ENCODE measurements around the gene TBL1Y. TPM values are rescaled to one million over a fixed set of nuclear protein-coding genes. Genes with fewer than 3 reads are reported as not detected.

The TBL1Y gene
- total RNA-seq, 1 experiment from 2014 or later = not detected

- no TSS peak for BruUV-seq (replicated peaks)
- no peak overlapping the region for H3K27ac ChIP-seq (ENCODE audit: low read depth, low read length, poor library complexity, severe bottlenecking)
Observed at GRCh38 chrY:6999905-7000304, 89.4 kb downstream of the TBL1Y start.

GRCh38 chrY:7002581-7002980, 92.1 kb downstream of the TBL1Y start:
- ChIA-PET POLR2A (ENCODE audit: low non-redundant PET) (no interaction called here), CTCF (no interaction called here)
- no peaks in the 10 kb centered on the region for H3K9me3 ChIP-seq (ENCODE audit: low read depth, low read length, poor library complexity, severe bottlenecking)
- H3K4me1 ChIP-seq (ENCODE audit: insufficient read depth, low read length, poor library complexity, severe bottlenecking) = no peaks in the 10 kb centered on the region
- no peak overlapping the region for H3K4me3 ChIP-seq (ENCODE audit: low read depth, low read length, poor library complexity, severe bottlenecking)
- BruUV-seq (replicated peaks) = no TSS peak
- no peak for DNase-seq (ENCODE audit: low spot score)
- intact Hi-C loops (cut with micrococcal nuclease; ENCODE audit: unreplicated experiment) = no loop called here
- no peaks in the 10 kb centered on the region for H3K27me3 ChIP-seq (replicated peaks; ENCODE audit: insufficient read depth, low read depth, low read length, poor library complexity)
- no peak overlapping the region for H3K27ac ChIP-seq (ENCODE audit: low read depth, low read length, poor library complexity, severe bottlenecking)
- H3K36me3 ChIP-seq (ENCODE audit: insufficient read depth, low read length, poor library complexity, severe bottlenecking) = no peaks in the 10 kb centered on the region
- TF ChIP-seq EZH2 (IDR thresholded peaks at IDR 0.05; ENCODE audit: borderline replicate concordance, low read depth, low read length, poor library complexity, severe bottlenecking) = no peak
- TF ChIP-seq CTCF (conservative IDR thresholded peaks at IDR 0.05; ENCODE audit: low read depth, low read length) = no peak

More at GRCh38 chrY:6999905-7000304, 89.4 kb downstream of the TBL1Y start:
- Histone ChIP-seq H3K4me3 (ENCODE audit: low read depth, low read length, poor library complexity, severe bottlenecking) (no peak overlapping the region), H3K36me3 (ENCODE audit: insufficient read depth, low read length, poor library complexity, severe bottlenecking) (no peaks in the 10 kb centered on the region), H3K4me1 (ENCODE audit: insufficient read depth, low read length, poor library complexity, severe bottlenecking) (no peaks in the 10 kb centered on the region), H3K9me3 (ENCODE audit: low read depth, low read length, poor library complexity, severe bottlenecking) (no peaks in the 10 kb centered on the region), H3K27me3 (replicated peaks; ENCODE audit: insufficient read depth, low read depth, low read length, poor library complexity) (no peaks in the 10 kb centered on the region)
- ChIA-PET POLR2A (ENCODE audit: low non-redundant PET) (no interaction called here), CTCF (no interaction called here)
- intact Hi-C loops (cut with micrococcal nuclease; ENCODE audit: unreplicated experiment) = no loop called here
- no peak for DNase-seq (ENCODE audit: low spot score)
- TF ChIP-seq EZH2 (IDR thresholded peaks at IDR 0.05; ENCODE audit: borderline replicate concordance, low read depth, low read length, poor library complexity, severe bottlenecking) (no peak), CTCF (conservative IDR thresholded peaks at IDR 0.05; ENCODE audit: low read depth, low read length) (no peak)

- no peak for TF ChIP-seq EZH2 (IDR thresholded peaks at IDR 0.05; ENCODE audit: borderline replicate concordance, low read depth, low read length, poor library complexity, severe bottlenecking)
- Histone ChIP-seq H3K4me1 (ENCODE audit: insufficient read depth, low read length, poor library complexity, severe bottlenecking) (no peaks in the 10 kb centered on the region), H3K27me3 (replicated peaks; ENCODE audit: insufficient read depth, low read depth, low read length, poor library complexity) (no peaks in the 10 kb centered on the region), H3K36me3 (ENCODE audit: insufficient read depth, low read length, poor library complexity, severe bottlenecking) (no peaks in the 10 kb centered on the region), H3K9me3 (ENCODE audit: low read depth, low read length, poor library complexity, severe bottlenecking) (no peaks in the 10 kb centered on the region), H3K27ac (ENCODE audit: low read depth, low read length, poor library complexity, severe bottlenecking) (no peak overlapping the region), H3K4me3 (ENCODE audit: low read depth, low read length, poor library complexity, severe bottlenecking) (no peak overlapping the region)
- CTCF ChIA-PET = no interaction called here
- POLR2A ChIA-PET (ENCODE audit: low non-redundant PET) = no interaction called here
- DNase-seq (ENCODE audit: low spot score) = no peak
- BruUV-seq (replicated peaks) = no TSS peak
- intact Hi-C loops (cut with micrococcal nuclease; ENCODE audit: unreplicated experiment) = no loop called here
Observed at GRCh38 chrY:7007911-7008310, 97.4 kb downstream of the TBL1Y start.

- H3K36me3 ChIP-seq (ENCODE audit: insufficient read depth, low read length, poor library complexity, severe bottlenecking) = no peaks in the 10 kb centered on the region
- POLR2A ChIA-PET (ENCODE audit: low non-redundant PET) = no interaction called here
- no peak overlapping the region for H3K27ac ChIP-seq (ENCODE audit: low read depth, low read length, poor library complexity, severe bottlenecking)
- no peak for TF ChIP-seq CTCF (conservative IDR thresholded peaks at IDR 0.05; ENCODE audit: low read depth, low read length)
- TF ChIP-seq EZH2 (IDR thresholded peaks at IDR 0.05; ENCODE audit: borderline replicate concordance, low read depth, low read length, poor library complexity, severe bottlenecking) = no peak
- H3K27me3 ChIP-seq (replicated peaks; ENCODE audit: insufficient read depth, low read depth, low read length, poor library complexity) = no peaks in the 10 kb centered on the region
- intact Hi-C loops (cut with micrococcal nuclease; ENCODE audit: unreplicated experiment) = no loop called here
- H3K4me3 ChIP-seq (ENCODE audit: low read depth, low read length, poor library complexity, severe bottlenecking) = no peak overlapping the region
- no peaks in the 10 kb centered on the region for H3K4me1 ChIP-seq (ENCODE audit: insufficient read depth, low read length, poor library complexity, severe bottlenecking)
- CTCF ChIA-PET = no interaction called here
- DNase-seq (ENCODE audit: low spot score) = no peak
- H3K9me3 ChIP-seq (ENCODE audit: low read depth, low read length, poor library complexity, severe bottlenecking) = no peaks in the 10 kb centered on the region
- no TSS peak for BruUV-seq (replicated peaks)
Observed at GRCh38 chrY:7008578-7009355, 98.3 kb downstream of the TBL1Y start.

All from A673 (cell line).